Measurements from ENCODE around the gene RPA1.
A peak's percentile ranks its signal among the peaks of the same experiment; 100 is the strongest.
"Not testable (repeated sequence)": the region's sequence is repeated elsewhere in the genome, so short reads cannot be mapped to it uniquely, and the experiment has no call there.

The RPA1 gene

GRCh38 chr17:1829592-1830257, at the start of gene RPA1, which contains the start of gene SMYD4:
Gene RPA1 (plus strand): TSS chr17:1830005. CDS start chr17:1830094, 89 bp downstream.
Gene SMYD4 (minus strand): TSS chr17:1829902. CDS start chr17:1827994, 1,908 bp downstream.
- peak; percentile 52 for DNase-seq

- DNase-seq = no peak
Observed at GRCh38 chr17:1782171-1782567, 47.6 kb upstream of the RPA1 start.

- DNase-seq = no peak
Observed at GRCh38 chr17:1783271-1783670, 46.5 kb upstream of the RPA1 start.

GRCh38 chr17:1783834-1784611, 45.8 kb upstream of the RPA1 start:
- DNase-seq = peak; percentile 1

- no peak for DNase-seq
Observed at GRCh38 chr17:1785930-1786329, 43.9 kb upstream of the RPA1 start.

- no peak for DNase-seq
Observed at GRCh38 chr17:1786708-1787107, 43.1 kb upstream of the RPA1 start.

GRCh38 chr17:1787301-1787902, 42.4 kb upstream of the RPA1 start:
- DNase-seq = no peak

- DNase-seq = no peak
Observed at GRCh38 chr17:1789936-1790335, 39.9 kb upstream of the RPA1 start.

- peak; percentile 4 for DNase-seq
Observed at GRCh38 chr17:1792495-1793446, 37.0 kb upstream of the RPA1 start.

GRCh38 chr17:1793447-1793806, 36.4 kb upstream of the RPA1 start:
- DNase-seq = peak; percentile 1

- DNase-seq = no peak
Observed at GRCh38 chr17:1796800-1797199, 33.0 kb upstream of the RPA1 start.

GRCh38 chr17:1797323-1797722, 32.5 kb upstream of the RPA1 start:
- no peak for DNase-seq

- not testable (repeated sequence) for DNase-seq
Observed at GRCh38 chr17:1797846-1798245, 32.0 kb upstream of the RPA1 start.

GRCh38 chr17:1800240-1800639, 29.6 kb upstream of the RPA1 start:
- no peak for DNase-seq

GRCh38 chr17:1800712-1801111, 29.1 kb upstream of the RPA1 start:
- no peak for DNase-seq

- no peak for DNase-seq
Observed at GRCh38 chr17:1802429-1802828, 27.4 kb upstream of the RPA1 start.

- DNase-seq = no peak
Observed at GRCh38 chr17:1803280-1803679, 26.5 kb upstream of the RPA1 start.

GRCh38 chr17:1807890-1808289, 21.9 kb upstream of the RPA1 start:
- no peak for DNase-seq

- DNase-seq = no peak
Observed at GRCh38 chr17:1808644-1809043, 21.2 kb upstream of the RPA1 start.

GRCh38 chr17:1809815-1810214, 20.0 kb upstream of the RPA1 start:
- not testable (repeated sequence) for DNase-seq

GRCh38 chr17:1810450-1811103, 19.2 kb upstream of the RPA1 start:
- no peak for DNase-seq

GRCh38 chr17:1813088-1813487, 16.7 kb upstream of the RPA1 start:
- no peak for DNase-seq

Measured in NCI-H526 treated with DMSO at 0.1 percent for 48 hours (cell line).